ENCODE results near the gene TNNC1.

The TNNC1 gene

GRCh38 chr3:52483577-52484381, 29.9 kb upstream of the TNNC1 start:
- no peak for DNase-seq

- no peak for DNase-seq
Observed at GRCh38 chr3:52483081-52483480, 29.2 kb upstream of the TNNC1 start.

GRCh38 chr3:52481819-52482521, 28.1 kb upstream of the TNNC1 start:
- DNase-seq, result no peak

GRCh38 chr3:52480768-52481715, 27.2 kb upstream of the TNNC1 start:
- DNase-seq, result no peak

GRCh38 chr3:52479877-52480575, 26.2 kb upstream of the TNNC1 start:
- no peak for DNase-seq

- no peak for DNase-seq
Observed at GRCh38 chr3:52479037-52479876, 25.4 kb upstream of the TNNC1 start.

- DNase-seq, result no peak
Observed at GRCh38 chr3:52477796-52478095, 23.9 kb upstream of the TNNC1 start.

- no peak for DNase-seq
Observed at GRCh38 chr3:52477076-52477795, 23.4 kb upstream of the TNNC1 start.

GRCh38 chr3:52473026-52473425, 19.2 kb upstream of the TNNC1 start:
- DNase-seq, result no peak

GRCh38 chr3:52472239-52473000, 18.6 kb upstream of the TNNC1 start:
- no peak for DNase-seq

GRCh38 chr3:52471371-52472238, 17.8 kb upstream of the TNNC1 start:
- no peak for DNase-seq

- DNase-seq, result no peak
Observed at GRCh38 chr3:52470920-52471319, 17.1 kb upstream of the TNNC1 start.

GRCh38 chr3:52469001-52469400, 15.2 kb upstream of the TNNC1 start:
- DNase-seq, result no peak

- DNase-seq, result no peak
Observed at GRCh38 chr3:52468336-52468735, 14.5 kb upstream of the TNNC1 start.

GRCh38 chr3:52463416-52463815, 9.6 kb upstream of the TNNC1 start:
- DNase-seq, result no peak

GRCh38 chr3:52461874-52462273, 8.0 kb upstream of the TNNC1 start:
- DNase-seq, result no peak

- DNase-seq, result no peak
Observed at GRCh38 chr3:52458770-52459545, 5.1 kb upstream of the TNNC1 start.

- no peak for DNase-seq
Observed at GRCh38 chr3:52458031-52458760, 4.4 kb upstream of the TNNC1 start.

Data from NCI-H1092 treated with DMSO at 0.1 percent for 48 hours (cell line).